CD14-positive monocyte (primary cell): ENCODE measurements around the gene RIPK1. TPM values are rescaled to one million over a fixed set of nuclear protein-coding genes. Genes with fewer than 3 reads are reported as not detected.
A peak's percentile ranks its signal among the peaks of the same experiment; 100 is the strongest.

Experiments
- DNase-seq, 3 donors: peaks; one replicate each; pipeline ENCODE4 v3.0.0-alpha.2; 2011 to 2022
- H2AFZ ChIP-seq: 2 replicates; pipeline ENCODE4 v1.6.0; 2012; ENCODE audit warnings: mild to moderate bottlenecking, low read depth, low read length, inconsistent platforms; ENCODE audit not compliant: insufficient read depth, poor library complexity, severe bottlenecking
- H3K27ac ChIP-seq, 2 donors: 1 replicate in 1 of 2; 2 replicates in 1 of 2; pipeline ENCODE4 v1.5.1; 2012 to 2013; ENCODE audit warnings: low read length in 2 of 2, control low read depth in 1 of 2, inconsistent platforms in 1 of 2, low read depth in 1 of 2, mild to moderate bottlenecking in 1 of 2
- H3K27me3 ChIP-seq, 2 donors: one replicate each; pipeline versions ENCODE4 v1.6.0 to v1.6.1; 2011 to 2013; ENCODE audit warnings: low read length in 2 of 2; ENCODE audit not compliant: control insufficient read depth in 2 of 2, insufficient read depth in 2 of 2
- H3K36me3 ChIP-seq, 2 donors: replicated peaks in 1 of 2; 1 replicate in 1 of 2; 2 replicates in 1 of 2; pipeline versions ENCODE4 v1.5.1 to v1.6.1; 2012 to 2013; ENCODE audit warnings: low read length in 2 of 2, control low read depth in 1 of 2, inconsistent platforms in 1 of 2, mild to moderate bottlenecking in 1 of 2; ENCODE audit not compliant: insufficient read depth in 2 of 2, control insufficient read depth in 1 of 2
- H3K4me1 ChIP-seq, 2 donors: 1 replicate in 1 of 2; 2 replicates in 1 of 2; pipeline versions ENCODE4 v1.5.1 to v1.6.1; 2012 to 2013; ENCODE audit warnings: low read length in 2 of 2, control low read depth in 1 of 2, inconsistent platforms in 1 of 2, mild to moderate bottlenecking in 1 of 2, moderate library complexity in 1 of 2; ENCODE audit not compliant: insufficient read depth in 2 of 2, control insufficient read depth in 1 of 2
- H3K4me2 ChIP-seq: replicated peaks from 2 replicates; pipeline ENCODE3; 2012; ENCODE audit warnings: low read length, moderate library complexity, mild to moderate bottlenecking; ENCODE audit not compliant: poor library complexity, severe bottlenecking; ENCODE audit errors: extremely low read depth
- H3K4me3 ChIP-seq, 3 experiments: fragments of 200-600 bp in 1 of 3; sonication (generic) in 1 of 3; replicated peaks in 1 of 3; 1 replicate in 2 of 3; 2 replicates in 1 of 3; pipeline ENCODE4 v1.5.1; 2011 to 2013; ENCODE audit warnings: low read length in 3 of 3, mild to moderate bottlenecking in 3 of 3, control low read depth in 2 of 3, low read depth in 2 of 3, inconsistent platforms in 1 of 3, moderate library complexity in 1 of 3
- H3K79me2 ChIP-seq: 2 replicates; pipeline ENCODE4 v1.6.0; 2012; ENCODE audit warnings: mild to moderate bottlenecking, control low read depth, inconsistent platforms, low read length, moderate library complexity; ENCODE audit not compliant: insufficient read depth
- H3K9ac ChIP-seq: 2 replicates; pipeline ENCODE4 v1.6.0; 2017; ENCODE audit warnings: low read length, mild to moderate bottlenecking; ENCODE audit not compliant: insufficient read depth, poor library complexity, severe bottlenecking
- H3K9me3 ChIP-seq, 2 donors: replicated peaks in 1 of 2; 1 replicate in 1 of 2; 2 replicates in 1 of 2; pipeline versions ENCODE4 v1.5.1 to v1.6.1; 2012 to 2013; ENCODE audit warnings: low read length in 2 of 2, control low read depth in 1 of 2; ENCODE audit not compliant: control insufficient read depth in 1 of 2, insufficient read depth in 1 of 2
- H4K20me1 ChIP-seq: 2 replicates; pipeline ENCODE4 v1.6.0; 2012; ENCODE audit warnings: mild to moderate bottlenecking, low read length, control low read depth, moderate library complexity; ENCODE audit not compliant: insufficient read depth
- H3K27ac Mint-ChIP-seq, 7 donors: one replicate each; pipeline ENCODE4 v1.8.0; 2020; ENCODE audit warnings: mild to moderate bottlenecking in 7 of 7, mixed read lengths in 7 of 7, moderate library complexity in 6 of 7, inconsistent platforms in 2 of 7
- H3K27me3 Mint-ChIP-seq, 3 donors: one replicate each; pipeline ENCODE4 v1.8.0; 2021 to 2022; ENCODE audit warnings: low read depth in 3 of 3, mild to moderate bottlenecking in 3 of 3, mixed read lengths in 3 of 3, moderate library complexity in 3 of 3, inconsistent platforms in 1 of 3
- H3K36me3 Mint-ChIP-seq, 2 donors: one replicate each; pipeline ENCODE4 v1.8.0; 2020; ENCODE audit warnings: mixed read lengths in 2 of 2, inconsistent platforms in 1 of 2, mild to moderate bottlenecking in 1 of 2
- H3K4me1 Mint-ChIP-seq: one replicate; pipeline ENCODE4 v1.8.0; 2020; ENCODE audit warnings: mild to moderate bottlenecking, mixed read lengths
- H3K4me3 Mint-ChIP-seq, 2 donors: one replicate each; pipeline ENCODE4 v1.8.0; 2020; ENCODE audit warnings: mild to moderate bottlenecking in 2 of 2, mixed read lengths in 2 of 2, moderate library complexity in 1 of 2
- H3K9me3 Mint-ChIP-seq, 7 donors: one replicate each; pipeline ENCODE4 v1.8.0; 2020 to 2022; ENCODE audit warnings: mixed read lengths in 7 of 7, mild to moderate bottlenecking in 6 of 7, moderate library complexity in 6 of 7, inconsistent platforms in 2 of 7
- WGBS: methylation state at CpG from one replicate; pipeline ENCODE4 v1.1.5; 2013; ENCODE audit warnings: missing lambda C conversion rate; ENCODE audit not compliant: insufficient coverage; 5-methylcytosine and 5-hydroxymethylcytosine counted together
- intact Hi-C, 2 donors: fragments of 100-400 bp; cut with micrococcal nuclease; formaldehyde crosslinking; loops; one replicate each; pipeline versions ENCODE4 v1.15.0 to v1.15.1; 2023
- polyA plus RNA-seq, 3 donors: library from polyadenylated mRNA; depleted of rRNA in 1 of 3; unstranded in 2 of 3; stranded (reverse) in 1 of 3; fragments of 300-500 nt in 2 of 3; fragments of >200 nt in 1 of 3; fragmentation: Illumina TruSeq in 2 of 3; gene quantifications; 1 replicate in 2 of 3; 2 replicates in 1 of 3; pipeline ENCODE4 v1.2.3, GENCODE V29; 2012 to 2021
- TF ChIP-seq, protein P1 (sequence below): fragments of 200-600 bp; IDR thresholded peaks from one replicate; pipeline ENCODE4 v1.8.0; 2022; ENCODE audit warnings: antibody characterized with exemption, mild to moderate bottlenecking

The RIPK1 gene
- polyA plus RNA-seq, 3 donors = 6.0 to 9.6 (median 9.6) TPM

DNA sequence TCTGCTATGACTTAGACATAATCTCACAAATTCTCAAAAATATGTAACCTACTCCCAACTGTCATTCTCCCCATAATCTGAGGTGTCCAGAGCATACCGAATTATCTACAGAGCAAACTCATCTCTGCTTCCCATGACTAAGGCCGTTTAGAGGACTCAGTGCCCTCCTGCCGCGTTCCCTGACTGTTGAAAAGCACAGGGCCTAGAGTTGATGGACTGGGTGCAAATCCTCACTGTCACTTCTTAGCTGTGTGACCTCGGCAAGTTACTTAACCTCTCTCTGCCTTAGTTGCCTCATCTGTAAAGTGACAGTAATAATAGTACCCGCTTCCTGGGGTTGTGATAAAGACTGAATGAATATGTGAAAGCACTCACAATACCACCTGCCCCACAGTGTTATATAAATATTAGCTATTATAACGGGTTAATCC is 93.8 kb downstream of the RIPK1 start:
- H2AFZ ChIP-seq = peak overlapping the region; percentile 92
- peak overlapping the region in 2 of 3 experiments; percentile 68 to 81 for H3K4me3 ChIP-seq
- H3K4me1 ChIP-seq = peaks cover 31 to 68% of the 10 kb centered on the region in 2 donors
- H3K27ac ChIP-seq = no peak overlapping the region
- H4K20me1 ChIP-seq = no peaks in the 10 kb centered on the region
- peaks cover 7 to 33% of the 10 kb centered on the region in 2 donors for H3K27me3 ChIP-seq
- H3K9ac ChIP-seq = peak overlapping the region; percentile 60
- TF ChIP-seq, protein P1, sequence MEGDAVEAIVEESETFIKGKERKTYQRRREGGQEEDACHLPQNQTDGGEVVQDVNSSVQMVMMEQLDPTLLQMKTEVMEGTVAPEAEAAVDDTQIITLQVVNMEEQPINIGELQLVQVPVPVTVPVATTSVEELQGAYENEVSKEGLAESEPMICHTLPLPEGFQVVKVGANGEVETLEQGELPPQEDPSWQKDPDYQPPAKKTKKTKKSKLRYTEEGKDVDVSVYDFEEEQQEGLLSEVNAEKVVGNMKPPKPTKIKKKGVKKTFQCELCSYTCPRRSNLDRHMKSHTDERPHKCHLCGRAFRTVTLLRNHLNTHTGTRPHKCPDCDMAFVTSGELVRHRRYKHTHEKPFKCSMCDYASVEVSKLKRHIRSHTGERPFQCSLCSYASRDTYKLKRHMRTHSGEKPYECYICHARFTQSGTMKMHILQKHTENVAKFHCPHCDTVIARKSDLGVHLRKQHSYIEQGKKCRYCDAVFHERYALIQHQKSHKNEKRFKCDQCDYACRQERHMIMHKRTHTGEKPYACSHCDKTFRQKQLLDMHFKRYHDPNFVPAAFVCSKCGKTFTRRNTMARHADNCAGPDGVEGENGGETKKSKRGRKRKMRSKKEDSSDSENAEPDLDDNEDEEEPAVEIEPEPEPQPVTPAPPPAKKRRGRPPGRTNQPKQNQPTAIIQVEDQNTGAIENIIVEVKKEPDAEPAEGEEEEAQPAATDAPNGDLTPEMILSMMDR = no peak
- H3K36me3 ChIP-seq = no peaks in the 10 kb centered on the region
- peaks cover 0 to 10% (median 4%) of the 10 kb centered on the region in 7 donors for H3K9me3 Mint-ChIP-seq
- peaks cover 3 to 10% of the 10 kb centered on the region in 2 donors for H3K36me3 Mint-ChIP-seq
- peaks cover 42 to 51% (median 50%) of the 10 kb centered on the region in 3 donors for H3K27me3 Mint-ChIP-seq
- peak in 1 of 3 donors; percentile 20 for DNase-seq
- intact Hi-C loops = loop anchor here in 1 of 2 donors (5.0 kb wide), 1 partner anchor 45 kb away; the partner anchor contains the start of gene BPHL
- WGBS = 40% methylated on average over 2 of the region's 7 CpGs
- peak overlapping the region; percentile 88 for H3K4me2 ChIP-seq
- no peaks in the 10 kb centered on the region for H3K79me2 ChIP-seq
- no peak overlapping the region for H3K27ac Mint-ChIP-seq
- no peaks in the 10 kb centered on the region for H3K9me3 ChIP-seq
- H3K4me3 Mint-ChIP-seq = peak overlapping the region; percentile 77 to 79
- H3K4me1 Mint-ChIP-seq = peaks cover 45% of the 10 kb centered on the region

DNA sequence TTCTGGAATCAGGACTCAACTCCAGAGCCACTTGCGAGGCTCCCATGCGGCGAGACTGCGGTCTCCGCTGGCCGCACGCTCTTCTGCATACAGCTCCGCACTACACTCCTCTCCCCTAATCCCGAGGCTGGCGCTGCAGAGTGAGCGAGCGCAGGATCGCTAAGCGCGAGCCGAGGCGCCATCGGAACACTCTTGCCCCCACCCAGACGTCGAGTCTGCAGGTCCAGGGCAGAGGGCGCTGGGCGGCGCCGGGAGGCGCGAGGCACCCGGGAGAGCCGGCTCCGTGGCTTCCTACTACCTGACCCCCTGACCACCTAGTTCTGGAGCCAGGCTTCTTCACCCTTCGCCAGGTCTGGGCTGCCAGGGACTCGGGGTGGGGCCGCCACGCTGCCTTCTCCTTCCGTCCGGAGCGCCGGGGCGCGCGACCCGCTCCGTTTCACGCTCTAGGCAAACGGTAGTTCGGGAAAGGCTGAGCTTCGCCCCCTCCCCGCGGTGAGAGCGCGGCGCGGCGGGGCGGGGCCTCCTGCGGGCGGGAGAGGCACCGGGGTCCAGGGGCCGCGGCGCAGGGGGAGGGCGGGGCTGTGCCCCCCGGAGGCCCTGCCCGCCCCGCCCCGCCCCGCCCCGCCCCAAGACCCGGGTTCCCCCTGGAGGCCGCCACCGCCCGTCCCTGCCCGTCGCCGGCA is 94.4 kb downstream of the RIPK1 start:
- WGBS = 0% methylated on average over 63 of the region's 74 CpGs
- intact Hi-C loops = loop anchor here in 1 of 2 donors (5.0 kb wide), 1 partner anchor 45 kb away; the partner anchor contains the start of gene BPHL
- Histone ChIP-seq H3K4me3 (peak overlapping the region; percentile 56 to 81 (median 68)), H3K36me3 (no peaks in the 10 kb centered on the region), H3K4me1 (peaks cover 30 to 64% of the 10 kb centered on the region in 2 donors), H2AFZ (peak overlapping the region; percentile 92), H3K79me2 (no peaks in the 10 kb centered on the region), H3K9ac (peak overlapping the region; percentile 60), H4K20me1 (no peaks in the 10 kb centered on the region), H3K9me3 (no peaks in the 10 kb centered on the region), H3K27ac (peak overlapping the region; percentile 32 to 79), H3K4me2 (peak overlapping the region; percentile 88), H3K27me3 (peaks cover 7 to 33% of the 10 kb centered on the region in 2 donors)
- peak; percentile 50 to 60 (median 53) for DNase-seq
- peaks cover 45% of the 10 kb centered on the region for H3K4me1 Mint-ChIP-seq
- H3K27ac Mint-ChIP-seq = peak overlapping the region; percentile 34 to 92 (median 80)
- peaks cover 0 to 10% (median 4%) of the 10 kb centered on the region in 7 donors for H3K9me3 Mint-ChIP-seq
- TF ChIP-seq, protein P1 = no peak
- peaks cover 3 to 10% of the 10 kb centered on the region in 2 donors for H3K36me3 Mint-ChIP-seq
- peak overlapping the region; percentile 83 to 94 for H3K4me3 Mint-ChIP-seq
- peaks cover 43 to 55% (median 52%) of the 10 kb centered on the region in 3 donors for H3K27me3 Mint-ChIP-seq
